ENCODE results near the gene GPAT3. TPM values are rescaled to one million over a fixed set of nuclear protein-coding genes. Genes with fewer than 3 reads are reported as not detected.

The GPAT3 gene
- total RNA-seq, 1 experiment from 2014 or later: 34.2 TPM

DNA sequence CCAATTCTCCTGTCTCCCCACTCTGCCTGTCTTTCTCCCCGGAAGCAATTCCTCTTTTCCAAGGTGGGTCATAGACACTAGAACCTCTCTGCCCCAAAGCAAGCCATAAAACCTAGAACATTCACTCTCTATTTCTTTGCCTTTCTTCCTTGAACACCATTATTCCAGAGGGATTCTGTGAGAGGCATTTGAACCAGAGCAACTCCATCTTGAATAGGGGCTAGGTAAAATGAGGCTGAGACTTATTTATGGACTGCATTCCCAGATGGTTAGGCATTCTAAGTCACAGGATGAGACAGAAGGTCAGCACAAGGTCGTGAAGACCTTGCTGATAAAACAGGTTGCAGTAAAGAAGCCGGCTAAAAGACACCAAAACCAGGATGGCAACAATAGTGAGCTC, 13.7 kb upstream of the GPAT3 start:
- no peak for DNase-seq
- no peak for ATAC-seq
- H3K4me1 ChIP-seq (ENCODE audit: insufficient read depth, low read length): 0 out of 2 replicates have a peak, but pooled peaks cover 2% of the 10 kb centered on the region

DNA sequence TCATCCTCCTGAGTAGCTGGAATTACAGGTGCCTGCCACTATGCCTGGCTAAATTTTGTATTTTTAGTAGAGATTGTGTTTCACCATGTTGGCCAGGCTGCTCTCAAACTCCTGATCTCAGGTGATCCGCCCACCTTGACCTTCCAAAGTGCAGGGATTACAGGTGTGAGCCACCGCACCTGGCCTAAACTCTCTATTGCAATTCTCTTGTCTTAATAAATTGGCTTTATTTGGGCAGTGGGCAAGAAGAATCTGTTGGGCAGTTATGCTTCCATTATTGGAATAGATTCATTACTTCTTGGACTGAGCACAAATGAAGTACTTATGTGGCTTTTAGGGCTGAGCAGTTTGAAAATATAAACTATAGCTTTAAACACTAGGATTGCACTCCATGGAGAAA, 8.2 kb upstream of the GPAT3 start:
- no peaks in the 10 kb centered on the region for H3K4me1 ChIP-seq (ENCODE audit: insufficient read depth, low read length)
- no peaks in the 10 kb centered on the region for H3K79me2 ChIP-seq (ENCODE audit: low read length)
- TF ChIP-seq EZH2phosphoT487 (IDR thresholded peaks at IDR 0.05; ENCODE audit: borderline replicate concordance, low read length): no peak
- TF ChIP-seq, protein P1, sequence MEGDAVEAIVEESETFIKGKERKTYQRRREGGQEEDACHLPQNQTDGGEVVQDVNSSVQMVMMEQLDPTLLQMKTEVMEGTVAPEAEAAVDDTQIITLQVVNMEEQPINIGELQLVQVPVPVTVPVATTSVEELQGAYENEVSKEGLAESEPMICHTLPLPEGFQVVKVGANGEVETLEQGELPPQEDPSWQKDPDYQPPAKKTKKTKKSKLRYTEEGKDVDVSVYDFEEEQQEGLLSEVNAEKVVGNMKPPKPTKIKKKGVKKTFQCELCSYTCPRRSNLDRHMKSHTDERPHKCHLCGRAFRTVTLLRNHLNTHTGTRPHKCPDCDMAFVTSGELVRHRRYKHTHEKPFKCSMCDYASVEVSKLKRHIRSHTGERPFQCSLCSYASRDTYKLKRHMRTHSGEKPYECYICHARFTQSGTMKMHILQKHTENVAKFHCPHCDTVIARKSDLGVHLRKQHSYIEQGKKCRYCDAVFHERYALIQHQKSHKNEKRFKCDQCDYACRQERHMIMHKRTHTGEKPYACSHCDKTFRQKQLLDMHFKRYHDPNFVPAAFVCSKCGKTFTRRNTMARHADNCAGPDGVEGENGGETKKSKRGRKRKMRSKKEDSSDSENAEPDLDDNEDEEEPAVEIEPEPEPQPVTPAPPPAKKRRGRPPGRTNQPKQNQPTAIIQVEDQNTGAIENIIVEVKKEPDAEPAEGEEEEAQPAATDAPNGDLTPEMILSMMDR (conservative IDR thresholded peaks at IDR 0.05; ENCODE audit: low read depth, low read length): no peak
- no peak for TF ChIP-seq EZH2 (IDR thresholded peaks at IDR 0.05; ENCODE audit: low read length, unreplicated experiment)
- POLR2A ChIA-PET (ENCODE audit: unreplicated experiment): no interaction called here
- DNase-seq (no peak), ATAC-seq (no peak)
- BruUV-seq (replicated peaks): no TSS peak
- no peaks in the 10 kb centered on the region for H3K9me3 ChIP-seq (ENCODE audit: low read length)
- no peaks in the 10 kb centered on the region for H3K9me2 ChIP-seq (replicated peaks; ENCODE audit: low read length)
- H3K9ac ChIP-seq (ENCODE audit: low read length): no peak overlapping the region
- intact Hi-C loops (cut with micrococcal nuclease): no loop called here
- H3K27me3 ChIP-seq (ENCODE audit: low read length): no peaks in the 10 kb centered on the region
- H3K27ac ChIP-seq (ENCODE audit: low read length): no peak overlapping the region
- no peaks in the 10 kb centered on the region for H3K36me3 ChIP-seq (ENCODE audit: low read depth, low read length)
- no peak overlapping the region for H3K4me2 ChIP-seq (ENCODE audit: low read length)
- no peaks in the 10 kb centered on the region for H4K20me1 ChIP-seq (ENCODE audit: low read length)
- no peaks in the 10 kb centered on the region for H3F3A ChIP-seq (ENCODE audit: low read length, unreplicated experiment)
- no peak overlapping the region for H3K4me3 ChIP-seq (ENCODE audit: low read length)
- CTCF ChIA-PET: no interaction called here
- no peak overlapping the region for H2AFZ ChIP-seq (ENCODE audit: low read length)

More for the DNA sequence above, 13.7 kb upstream of the GPAT3 start:
- Histone ChIP-seq H3K36me3 (ENCODE audit: low read depth, low read length) (no peaks in the 10 kb centered on the region), H3K27ac (ENCODE audit: low read length) (no peak overlapping the region), H2AFZ (ENCODE audit: low read length) (no peak overlapping the region), H3K4me3 (ENCODE audit: low read length) (no peak overlapping the region), H3K4me2 (ENCODE audit: low read length) (no peak overlapping the region), H4K20me1 (ENCODE audit: low read length) (no peaks in the 10 kb centered on the region), H3K9me3 (ENCODE audit: low read length) (no peaks in the 10 kb centered on the region), H3K9ac (ENCODE audit: low read length) (no peak overlapping the region), H3K79me2 (ENCODE audit: low read length) (no peaks in the 10 kb centered on the region), H3F3A (ENCODE audit: low read length, unreplicated experiment) (no peaks in the 10 kb centered on the region), H3K9me2 (replicated peaks; ENCODE audit: low read length) (no peaks in the 10 kb centered on the region), H3K27me3 (ENCODE audit: low read length) (no peaks in the 10 kb centered on the region)
- no peak for TF ChIP-seq EZH2phosphoT487 (IDR thresholded peaks at IDR 0.05; ENCODE audit: borderline replicate concordance, low read length)
- no peak for TF ChIP-seq EZH2 (IDR thresholded peaks at IDR 0.05; ENCODE audit: low read length, unreplicated experiment)
- TF ChIP-seq, protein P1 (conservative IDR thresholded peaks at IDR 0.05; ENCODE audit: low read depth, low read length): no peak
- intact Hi-C loops (cut with micrococcal nuclease): no loop called here
- ChIA-PET CTCF (no interaction called here), POLR2A (ENCODE audit: unreplicated experiment) (no interaction called here)
- no TSS peak for BruUV-seq (replicated peaks)

DNA sequence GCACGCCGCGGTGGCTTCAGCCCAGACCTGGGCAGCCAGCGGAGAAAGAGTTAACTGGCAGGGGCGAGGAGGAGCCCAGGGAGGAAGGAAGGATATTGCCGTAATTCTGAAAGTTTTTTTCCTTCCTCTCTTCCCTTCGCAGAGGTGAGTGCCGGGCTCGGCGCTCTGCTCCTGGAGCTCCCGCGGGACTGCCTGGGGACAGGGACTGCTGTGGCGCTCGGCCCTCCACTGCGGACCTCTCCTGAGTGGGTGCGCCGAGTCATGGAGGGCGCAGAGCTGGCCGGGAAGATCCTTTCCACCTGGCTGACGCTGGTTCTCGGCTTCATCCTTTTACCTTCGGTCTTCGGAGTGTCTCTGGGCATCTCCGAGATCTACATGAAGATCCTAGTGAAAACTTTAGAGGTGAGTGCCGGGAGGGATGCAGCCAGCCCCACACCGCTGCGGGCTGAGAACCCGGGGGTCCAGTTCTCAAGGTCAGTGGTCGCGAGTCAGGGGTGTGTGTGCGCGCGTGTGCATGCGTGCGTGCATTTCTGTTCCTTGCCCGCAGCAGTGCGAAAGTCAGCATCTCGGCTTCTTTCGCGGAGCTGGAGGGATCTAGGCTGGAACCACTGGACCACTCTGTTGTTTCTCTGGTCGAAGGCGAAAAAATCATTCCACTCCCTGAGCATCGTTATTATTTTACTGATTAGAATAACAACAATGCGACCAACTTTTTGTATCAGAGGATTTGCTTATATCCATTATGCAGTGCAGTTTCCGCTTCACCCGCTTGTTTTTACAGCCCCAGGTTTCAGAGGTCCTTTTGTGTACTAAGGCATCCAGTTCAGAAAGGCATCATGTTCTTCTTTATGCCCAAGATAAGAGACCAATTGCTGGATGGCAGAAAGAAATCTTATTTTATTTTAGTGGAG, 709 bp downstream of the GPAT3 start:
- ChIA-PET POLR2A (ENCODE audit: unreplicated experiment) (interaction anchor here (0.6 to 1.1 kb wide), 4 partner anchors 11 to 62 kb away, joined by 3 to 7 read pairs (median 4); no protein-coding TSS in a partner anchor), CTCF (no interaction called here)
- no peak for DNase-seq

More for the DNA sequence above, 709 bp downstream of the GPAT3 start:
- H3K36me3 ChIP-seq (ENCODE audit: low read depth, low read length): no peaks in the 10 kb centered on the region
- peak; percentile 3; the same call in 1 of the 2 replicates for TF ChIP-seq EZH2phosphoT487 (IDR thresholded peaks at IDR 0.05; ENCODE audit: borderline replicate concordance, low read length)
- TF ChIP-seq, protein P1 (conservative IDR thresholded peaks at IDR 0.05; ENCODE audit: low read depth, low read length): no peak
- no peak for TF ChIP-seq EZH2 (IDR thresholded peaks at IDR 0.05; ENCODE audit: low read length, unreplicated experiment)
- H3K79me2 ChIP-seq (ENCODE audit: low read length): peaks cover 56% of the 10 kb centered on the region
- no peaks in the 10 kb centered on the region for H3F3A ChIP-seq (ENCODE audit: low read length, unreplicated experiment)
- H3K9ac ChIP-seq (ENCODE audit: low read length): peak overlapping the region; percentile 83
- intact Hi-C loops (cut with micrococcal nuclease): loop anchor here (5.0 kb wide), 1 partner anchor 81 kb away; no protein-coding TSS in a partner anchor
- peak overlapping the region; percentile 71 for H2AFZ ChIP-seq (ENCODE audit: low read length)
- peaks cover 33% of the 10 kb centered on the region for H3K4me1 ChIP-seq (ENCODE audit: insufficient read depth, low read length)
- H3K4me3 ChIP-seq (ENCODE audit: low read length): peak overlapping the region; percentile 91
- peak overlapping the region; percentile 97 for H3K4me2 ChIP-seq (ENCODE audit: low read length)
- peak; percentile 28 for ATAC-seq
- H3K27ac ChIP-seq (ENCODE audit: low read length): peak overlapping the region; percentile 80
- TSS peak; percentile 32 for BruUV-seq (replicated peaks)
- H3K9me2 ChIP-seq (replicated peaks; ENCODE audit: low read length): no peaks in the 10 kb centered on the region
- H3K9me3 ChIP-seq (ENCODE audit: low read length): no peaks in the 10 kb centered on the region
- no peaks in the 10 kb centered on the region for H3K27me3 ChIP-seq (ENCODE audit: low read length)
- H4K20me1 ChIP-seq (ENCODE audit: low read length): peaks cover 13% of the 10 kb centered on the region

Data from PC-3 (cell line).